ENCODE measurements around the gene VSIG10. TPM values are rescaled to one million over a fixed set of nuclear protein-coding genes. Genes with fewer than 3 reads are reported as not detected.

VSIG10 gene
- total RNA-seq, 3 donors from 2014 or later (not counting 1 experiment from before 2014, with no cell fraction given): 0.56 to 2.2 (median 0.75) TPM

DNA sequence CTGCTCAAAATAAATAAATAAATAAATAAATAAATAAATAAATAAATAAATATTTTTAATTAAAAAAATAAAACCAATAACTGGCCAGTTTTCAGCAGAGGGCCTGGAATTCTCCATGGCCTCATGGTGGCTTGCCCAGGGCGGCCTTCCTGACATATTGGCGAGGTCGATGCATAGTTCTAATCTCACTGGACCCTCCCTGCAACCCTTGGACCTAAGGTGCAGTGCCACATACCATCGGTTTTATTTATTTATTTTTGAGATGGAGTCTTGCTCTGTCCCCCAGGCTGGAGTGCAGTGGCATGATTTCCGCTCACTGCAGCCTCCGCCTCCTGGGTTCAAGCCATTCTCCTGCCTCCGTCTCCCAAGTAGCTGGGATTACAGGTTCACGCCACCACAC, 3.9 kb upstream of the VSIG10 start:
- intact Hi-C loops (cut with micrococcal nuclease): no loop called here
- no peaks in the 10 kb centered on the region for H3K9me3 Mint-ChIP-seq
- Histone ChIP-seq H3K27ac (ENCODE audit: low read length) (no peak overlapping the region), H3K9me3 (ENCODE audit: control insufficient read depth, insufficient read depth, low read length) (no peaks in the 10 kb centered on the region), H3K36me3 (ENCODE audit: control insufficient read depth, insufficient read depth, low read length) (no peaks in the 10 kb centered on the region), H3K4me3 (ENCODE audit: low read length) (no peak overlapping the region), H3K27me3 (ENCODE audit: control insufficient read depth, insufficient read depth, low read length) (peaks cover 10% of the 10 kb centered on the region), H3K4me1 (ENCODE audit: control insufficient read depth, insufficient read depth, low read length) (peaks cover 14% of the 10 kb centered on the region)
- H3K27ac Mint-ChIP-seq: no peak overlapping the region
- TF ChIP-seq, protein P1, sequence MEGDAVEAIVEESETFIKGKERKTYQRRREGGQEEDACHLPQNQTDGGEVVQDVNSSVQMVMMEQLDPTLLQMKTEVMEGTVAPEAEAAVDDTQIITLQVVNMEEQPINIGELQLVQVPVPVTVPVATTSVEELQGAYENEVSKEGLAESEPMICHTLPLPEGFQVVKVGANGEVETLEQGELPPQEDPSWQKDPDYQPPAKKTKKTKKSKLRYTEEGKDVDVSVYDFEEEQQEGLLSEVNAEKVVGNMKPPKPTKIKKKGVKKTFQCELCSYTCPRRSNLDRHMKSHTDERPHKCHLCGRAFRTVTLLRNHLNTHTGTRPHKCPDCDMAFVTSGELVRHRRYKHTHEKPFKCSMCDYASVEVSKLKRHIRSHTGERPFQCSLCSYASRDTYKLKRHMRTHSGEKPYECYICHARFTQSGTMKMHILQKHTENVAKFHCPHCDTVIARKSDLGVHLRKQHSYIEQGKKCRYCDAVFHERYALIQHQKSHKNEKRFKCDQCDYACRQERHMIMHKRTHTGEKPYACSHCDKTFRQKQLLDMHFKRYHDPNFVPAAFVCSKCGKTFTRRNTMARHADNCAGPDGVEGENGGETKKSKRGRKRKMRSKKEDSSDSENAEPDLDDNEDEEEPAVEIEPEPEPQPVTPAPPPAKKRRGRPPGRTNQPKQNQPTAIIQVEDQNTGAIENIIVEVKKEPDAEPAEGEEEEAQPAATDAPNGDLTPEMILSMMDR (IDR thresholded peaks at IDR 0.05): no peak
- no peaks in the 10 kb centered on the region for H3K36me3 Mint-ChIP-seq
- DNase-seq: no peak
- 98% methylated on average over 8 of the region's 8 CpGs for WGBS (ENCODE audit: insufficient coverage)
- H3K4me1 Mint-ChIP-seq: peaks cover 9 to 14% of the 10 kb centered on the region in 2 donors
- ATAC-seq: no peak
- peaks cover 5 to 14% of the 10 kb centered on the region in 2 donors for H3K27me3 Mint-ChIP-seq (ENCODE audit: low read depth in 2 of 2)
- no peak overlapping the region for H3K4me3 Mint-ChIP-seq

DNA sequence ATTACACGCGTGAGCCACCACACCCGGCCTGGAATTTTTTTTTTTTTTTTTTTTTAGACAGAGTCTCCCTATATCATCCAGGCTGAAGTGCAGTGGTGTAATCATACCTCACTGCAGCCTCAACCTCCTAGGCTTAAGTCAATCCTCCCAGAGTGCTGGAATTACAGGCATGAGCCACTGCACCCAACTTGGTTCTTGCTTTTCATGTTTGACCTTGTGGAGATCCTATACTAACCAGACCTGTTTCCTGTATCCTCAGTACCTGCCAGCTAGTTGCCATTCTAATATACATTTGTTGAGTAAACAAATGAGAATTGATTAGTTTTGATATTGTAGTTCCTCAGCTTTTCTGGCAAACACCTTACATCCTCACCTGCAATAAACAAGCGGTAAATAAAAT, 3.2 kb upstream of the VSIG10 start:
- H3K36me3 ChIP-seq (ENCODE audit: control insufficient read depth, insufficient read depth, low read length): no peaks in the 10 kb centered on the region
- no peaks in the 10 kb centered on the region for H3K9me3 ChIP-seq (ENCODE audit: control insufficient read depth, insufficient read depth, low read length)
- H3K4me3 Mint-ChIP-seq: no peak overlapping the region
- H3K27ac ChIP-seq (ENCODE audit: low read length): no peak overlapping the region
- no peaks in the 10 kb centered on the region for H3K9me3 Mint-ChIP-seq
- H3K4me3 ChIP-seq (ENCODE audit: low read length): no peak overlapping the region
- no peak overlapping the region for H3K27ac Mint-ChIP-seq
- DNase-seq (no peak), ATAC-seq (no peak)
- H3K4me1 ChIP-seq (ENCODE audit: control insufficient read depth, insufficient read depth, low read length): peaks cover 14% of the 10 kb centered on the region
- H3K27me3 ChIP-seq (ENCODE audit: control insufficient read depth, insufficient read depth, low read length): peaks cover 13% of the 10 kb centered on the region
- TF ChIP-seq, protein P1 (IDR thresholded peaks at IDR 0.05): no peak
- 91% methylated on average over 4 of the region's 4 CpGs for WGBS (ENCODE audit: insufficient coverage)
- H3K27me3 Mint-ChIP-seq (ENCODE audit: low read depth in 2 of 2): peaks cover 12 to 15% of the 10 kb centered on the region in 2 donors
- peaks cover 10 to 14% of the 10 kb centered on the region in 2 donors for H3K4me1 Mint-ChIP-seq
- H3K36me3 Mint-ChIP-seq: no peaks in the 10 kb centered on the region
- intact Hi-C loops (cut with micrococcal nuclease): no loop called here

DNA sequence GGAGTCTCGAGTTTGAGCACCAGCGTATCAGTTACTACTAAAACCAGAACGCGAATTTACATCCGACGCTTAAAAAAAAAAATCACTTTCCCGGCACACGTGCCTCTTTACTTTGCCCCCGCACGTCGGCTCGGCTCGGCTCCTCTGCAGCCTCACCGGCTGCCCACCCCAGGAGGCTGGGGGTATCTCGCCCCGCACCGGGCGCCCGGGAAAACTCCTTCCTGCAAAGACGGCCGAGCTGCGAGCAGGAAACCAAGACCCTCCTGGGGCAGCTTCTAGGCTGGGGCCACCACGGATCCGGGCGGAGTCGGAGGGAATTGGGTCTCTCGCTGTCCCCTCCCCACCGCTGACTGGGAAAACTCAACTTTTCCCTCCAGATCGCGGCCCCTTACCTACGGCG, 610 bp downstream of the VSIG10 start:
- DNase-seq (peak in 1 of 2 donors; percentile 14), ATAC-seq (peak in 1 of 3 donors; percentile 19)
- H3K36me3 Mint-ChIP-seq: no peaks in the 10 kb centered on the region
- under 1% methylated on average over 32 of the region's 32 CpGs for WGBS (ENCODE audit: insufficient coverage)
- H3K4me3 Mint-ChIP-seq: peak overlapping the region; percentile 91
- Histone ChIP-seq H3K27me3 (ENCODE audit: control insufficient read depth, insufficient read depth, low read length) (peaks cover 22% of the 10 kb centered on the region), H3K4me3 (ENCODE audit: low read length) (peak overlapping the region; percentile 24), H3K27ac (ENCODE audit: low read length) (no peak overlapping the region), H3K4me1 (ENCODE audit: control insufficient read depth, insufficient read depth, low read length) (peaks cover 14% of the 10 kb centered on the region), H3K36me3 (ENCODE audit: control insufficient read depth, insufficient read depth, low read length) (no peaks in the 10 kb centered on the region), H3K9me3 (ENCODE audit: control insufficient read depth, insufficient read depth, low read length) (no peaks in the 10 kb centered on the region)
- no peaks in the 10 kb centered on the region for H3K9me3 Mint-ChIP-seq
- peaks cover 10 to 14% of the 10 kb centered on the region in 2 donors for H3K4me1 Mint-ChIP-seq
- peaks cover 20 to 22% of the 10 kb centered on the region in 2 donors for H3K27me3 Mint-ChIP-seq (ENCODE audit: low read depth in 2 of 2)
- TF ChIP-seq, protein P1 (IDR thresholded peaks at IDR 0.05): no peak
- intact Hi-C loops (cut with micrococcal nuclease): no loop called here
- no peak overlapping the region for H3K27ac Mint-ChIP-seq

DNA sequence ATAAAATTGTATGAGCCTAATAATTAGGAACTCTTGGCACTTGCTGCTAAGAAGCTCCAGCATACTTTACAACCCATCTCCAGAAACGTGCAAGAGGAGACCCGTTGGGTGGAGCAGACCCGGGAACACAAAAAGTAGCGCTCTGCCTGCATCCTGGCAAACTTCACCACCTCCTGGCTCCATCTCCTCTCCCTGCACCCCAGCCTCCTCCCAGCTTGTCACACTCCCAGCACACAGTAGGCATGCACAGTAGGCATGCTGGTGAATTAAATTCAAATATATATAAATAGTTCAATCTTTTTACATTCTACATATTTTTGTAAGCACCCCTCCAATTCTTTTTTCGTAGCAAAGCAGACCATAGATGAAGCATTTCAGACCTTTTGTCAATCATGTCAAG, 1.2 kb downstream of the VSIG10 start:
- Mint-ChIP-seq H3K9me3 (no peaks in the 10 kb centered on the region), H3K27ac (no peak overlapping the region), H3K4me3 (peak overlapping the region; percentile 91), H3K4me1 (peaks cover 10 to 14% of the 10 kb centered on the region in 2 donors), H3K36me3 (no peaks in the 10 kb centered on the region), H3K27me3 (ENCODE audit: low read depth in 2 of 2) (peaks cover 20 to 22% of the 10 kb centered on the region in 2 donors)
- TF ChIP-seq, protein P1 (IDR thresholded peaks at IDR 0.05): no peak
- Histone ChIP-seq H3K36me3 (ENCODE audit: control insufficient read depth, insufficient read depth, low read length) (no peaks in the 10 kb centered on the region), H3K27me3 (ENCODE audit: control insufficient read depth, insufficient read depth, low read length) (peaks cover 22% of the 10 kb centered on the region), H3K4me3 (ENCODE audit: low read length) (no peak overlapping the region), H3K27ac (ENCODE audit: low read length) (no peak overlapping the region), H3K9me3 (ENCODE audit: control insufficient read depth, insufficient read depth, low read length) (no peaks in the 10 kb centered on the region), H3K4me1 (ENCODE audit: control insufficient read depth, insufficient read depth, low read length) (peaks cover 14% of the 10 kb centered on the region)
- no peak for DNase-seq
- ATAC-seq: no peak
- intact Hi-C loops (cut with micrococcal nuclease): no loop called here
- WGBS (ENCODE audit: insufficient coverage): 65% methylated on average over 4 of the region's 5 CpGs
